Activated CD8-positive, alpha-beta T cell treated with anti-CD3 and anti-CD28 coated beads for 36 hours (primary cell): Measurements from ENCODE around the gene CENPF. TPM values are rescaled to one million over a fixed set of nuclear protein-coding genes. Genes with fewer than 3 reads are reported as not detected.

Source experiments
- ATAC-seq: fragments of 200-7000 bp; cut with Tn5 transposase; one replicate; pipeline ENCODE4 v1.10.0; 2021; ENCODE audit warnings: mild to moderate bottlenecking, moderate library complexity
- CTCF ChIA-PET: fragments of 350-600 bp; sonication (Branson Sonifier 250); formaldehyde crosslinking; loops from one replicate; lab custom pipeline; 2021; ENCODE audit warnings: antibody characterized with exemption; lab: Charles Lee
- POLR2A ChIA-PET: fragments of 350-600 bp; sonication (Branson Sonifier 250); formaldehyde crosslinking; loops from one replicate; lab custom pipeline; 2021; ENCODE audit warnings: antibody characterized with exemption; lab: Charles Lee
- DNase-seq: peaks from one replicate; pipeline ENCODE4 v3.0.0-alpha.2; 2020
- H3K27ac Mint-ChIP-seq: one replicate; pipeline ENCODE4 v1.8.0; 2021; ENCODE audit warnings: mild to moderate bottlenecking, mixed read lengths
- H3K27me3 Mint-ChIP-seq: one replicate; pipeline ENCODE4 v1.8.0; 2021; ENCODE audit warnings: mixed read lengths
- H3K36me3 Mint-ChIP-seq: one replicate; pipeline ENCODE4 v1.8.0; 2021; ENCODE audit warnings: low read depth, mixed read lengths
- H3K4me1 Mint-ChIP-seq: one replicate; pipeline ENCODE4 v1.8.0; 2021; ENCODE audit warnings: low read depth, mixed read lengths
- H3K4me3 Mint-ChIP-seq: one replicate; pipeline ENCODE4 v1.8.0; 2021; ENCODE audit warnings: mild to moderate bottlenecking, moderate library complexity, mixed read lengths
- H3K9me3 Mint-ChIP-seq: one replicate; pipeline ENCODE4 v1.8.0; 2021; ENCODE audit warnings: mixed read lengths
- intact Hi-C: fragments of 100-400 bp; cut with micrococcal nuclease; formaldehyde crosslinking; loops from one replicate; pipeline ENCODE4 v1.10.0; 2022
- total RNA-seq, 2 experiments: library from RNA; stranded (reverse); gene quantifications; one replicate each; pipeline ENCODE4 v1.2.3, GENCODE V29; 2021
- TF ChIP-seq, protein P1 (sequence below): fragments of 200-600 bp; IDR thresholded peaks from one replicate; pipeline ENCODE4 v1.8.0; 2022; ENCODE audit warnings: antibody characterized with exemption, mild to moderate bottlenecking

Gene CENPF
- total RNA-seq, 2 experiments from 2014 or later: 65.4 to 70.6 TPM

DNA sequence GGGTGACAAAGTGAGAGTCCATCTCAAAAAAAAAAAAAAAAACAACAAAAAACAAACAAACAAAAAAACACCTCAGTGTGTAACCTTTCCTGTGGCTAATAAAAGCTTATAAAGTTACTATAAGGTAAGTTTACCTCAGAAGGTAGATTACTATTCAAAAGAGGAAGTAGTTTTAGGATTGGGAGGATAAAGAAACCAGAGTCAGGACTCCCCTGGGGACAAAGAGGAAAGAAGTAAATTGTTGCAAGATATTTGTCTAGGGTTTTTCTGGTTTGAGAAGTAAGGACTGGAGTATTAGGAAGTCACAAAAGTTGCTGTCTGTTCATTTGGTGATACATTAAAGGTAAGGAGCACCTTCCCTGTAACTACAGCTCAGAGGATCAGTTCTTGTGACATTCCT, 23.8 kb upstream of the CENPF start:
- peaks cover 16% of the 10 kb centered on the region for H3K9me3 Mint-ChIP-seq
- no peak overlapping the region for H3K4me3 Mint-ChIP-seq
- no peak for DNase-seq
- ChIA-PET POLR2A (no interaction called here), CTCF (interaction anchor here (12.1 kb wide), 1 partner anchor 248 kb away, joined by 119 read pairs; no protein-coding TSS in a partner anchor)
- no peak for ATAC-seq
- peaks cover 6% of the 10 kb centered on the region for H3K27me3 Mint-ChIP-seq
- TF ChIP-seq, protein P1, sequence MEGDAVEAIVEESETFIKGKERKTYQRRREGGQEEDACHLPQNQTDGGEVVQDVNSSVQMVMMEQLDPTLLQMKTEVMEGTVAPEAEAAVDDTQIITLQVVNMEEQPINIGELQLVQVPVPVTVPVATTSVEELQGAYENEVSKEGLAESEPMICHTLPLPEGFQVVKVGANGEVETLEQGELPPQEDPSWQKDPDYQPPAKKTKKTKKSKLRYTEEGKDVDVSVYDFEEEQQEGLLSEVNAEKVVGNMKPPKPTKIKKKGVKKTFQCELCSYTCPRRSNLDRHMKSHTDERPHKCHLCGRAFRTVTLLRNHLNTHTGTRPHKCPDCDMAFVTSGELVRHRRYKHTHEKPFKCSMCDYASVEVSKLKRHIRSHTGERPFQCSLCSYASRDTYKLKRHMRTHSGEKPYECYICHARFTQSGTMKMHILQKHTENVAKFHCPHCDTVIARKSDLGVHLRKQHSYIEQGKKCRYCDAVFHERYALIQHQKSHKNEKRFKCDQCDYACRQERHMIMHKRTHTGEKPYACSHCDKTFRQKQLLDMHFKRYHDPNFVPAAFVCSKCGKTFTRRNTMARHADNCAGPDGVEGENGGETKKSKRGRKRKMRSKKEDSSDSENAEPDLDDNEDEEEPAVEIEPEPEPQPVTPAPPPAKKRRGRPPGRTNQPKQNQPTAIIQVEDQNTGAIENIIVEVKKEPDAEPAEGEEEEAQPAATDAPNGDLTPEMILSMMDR: no peak
- intact Hi-C loops: loop anchor here (10.0 kb wide), 1 partner anchor 64 kb away; no protein-coding TSS in a partner anchor
- peaks cover 9% of the 10 kb centered on the region for H3K36me3 Mint-ChIP-seq
- H3K27ac Mint-ChIP-seq: no peak overlapping the region
- H3K4me1 Mint-ChIP-seq: no peaks in the 10 kb centered on the region

DNA sequence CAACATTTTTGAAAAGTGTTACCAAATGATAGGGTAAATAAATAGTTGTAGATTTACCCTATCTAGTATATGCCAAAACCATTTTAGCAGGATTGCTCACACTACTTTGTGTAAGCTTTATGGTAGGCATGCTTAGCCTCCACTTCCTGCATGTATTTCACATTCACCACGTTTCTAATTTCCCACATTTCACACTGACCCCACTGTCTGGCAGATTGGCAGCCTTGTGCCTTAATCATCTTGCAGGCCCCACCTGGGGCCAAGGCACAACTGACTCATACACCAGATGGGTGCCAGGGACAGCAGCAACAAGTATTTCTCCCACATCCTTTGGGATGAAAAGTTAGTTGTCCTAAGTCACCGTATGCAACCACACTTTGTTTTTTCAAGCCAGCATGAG, 21.2 kb upstream of the CENPF start:
- no peak overlapping the region for H3K4me3 Mint-ChIP-seq
- TF ChIP-seq, protein P1: no peak
- H3K36me3 Mint-ChIP-seq: no peaks in the 10 kb centered on the region
- CTCF ChIA-PET: interaction anchor here (0.9 to 12.1 kb wide), 5 partner anchors 28 to 320 kb away, joined by 3 to 119 read pairs (median 6); no protein-coding TSS in a partner anchor
- H3K9me3 Mint-ChIP-seq: peaks cover 2% of the 10 kb centered on the region
- no peak overlapping the region for H3K27ac Mint-ChIP-seq
- POLR2A ChIA-PET: no interaction called here
- DNase-seq: peak; percentile 9
- H3K4me1 Mint-ChIP-seq: no peaks in the 10 kb centered on the region
- no peak for ATAC-seq
- peaks cover 6% of the 10 kb centered on the region for H3K27me3 Mint-ChIP-seq
- intact Hi-C loops: loop anchor here (10.0 kb wide), 1 partner anchor 307 kb away; no protein-coding TSS in a partner anchor

DNA sequence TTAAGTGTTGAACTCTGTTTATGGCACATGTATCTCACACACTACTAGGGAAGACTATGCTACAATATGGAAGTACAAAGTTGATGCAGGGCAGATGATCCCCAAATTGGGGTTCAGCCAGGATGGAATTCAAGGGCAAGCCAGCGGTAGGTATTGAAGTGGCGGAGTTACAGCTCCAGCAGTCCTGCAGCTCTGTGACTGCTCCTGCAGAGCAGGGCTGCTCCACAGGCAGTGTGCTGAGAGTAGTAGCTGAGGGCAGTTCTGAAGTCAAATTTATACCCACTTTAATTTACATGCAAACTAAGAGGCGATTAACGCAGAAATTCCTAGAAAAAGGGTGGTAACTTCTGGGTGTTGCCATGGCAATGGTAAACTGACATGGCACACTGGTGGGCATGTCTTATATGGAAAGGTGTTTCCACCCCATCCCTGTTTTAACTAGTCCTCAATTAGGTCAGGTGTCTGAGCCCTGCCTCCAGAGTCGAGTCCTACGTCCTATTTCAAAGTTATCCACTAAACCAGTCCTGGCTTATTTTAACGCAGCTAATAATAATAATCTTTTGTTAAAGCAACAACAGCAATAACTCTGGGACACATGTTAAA, 20.6 kb upstream of the CENPF start:
- Mint-ChIP-seq H3K36me3 (no peaks in the 10 kb centered on the region), H3K27ac (no peak overlapping the region), H3K9me3 (no peaks in the 10 kb centered on the region), H3K4me1 (no peaks in the 10 kb centered on the region), H3K27me3 (peaks cover 6% of the 10 kb centered on the region), H3K4me3 (no peak overlapping the region)
- intact Hi-C loops: loop anchor here (10.0 kb wide), 1 partner anchor 308 kb away; no protein-coding TSS in a partner anchor
- POLR2A ChIA-PET: no interaction called here
- TF ChIP-seq, protein P1: no peak
- CTCF ChIA-PET: interaction anchor here (1.9 to 12.1 kb wide), 4 partner anchors 8 to 321 kb away, joined by 4 to 119 read pairs (median 20); no protein-coding TSS in a partner anchor
- DNase-seq (no peak), ATAC-seq (no peak)

DNA sequence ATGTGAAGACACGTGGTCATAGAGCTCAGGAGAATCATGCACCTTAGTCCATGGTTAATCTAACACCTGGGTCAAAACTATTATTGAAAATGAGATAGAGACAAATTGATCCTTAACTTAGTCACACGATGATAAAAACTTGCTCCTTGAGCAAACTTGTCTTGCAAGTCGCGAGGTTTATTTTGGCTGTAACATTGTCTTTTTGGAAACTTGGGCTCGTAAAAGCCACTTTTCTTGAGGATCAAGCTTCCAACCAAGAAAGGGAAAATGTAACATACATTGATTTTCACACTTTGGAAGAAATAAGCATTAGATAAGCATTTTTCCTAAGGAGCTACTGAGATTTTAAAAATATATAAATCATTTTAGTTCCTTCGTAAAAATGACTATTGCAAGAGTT, 19.9 kb upstream of the CENPF start:
- no peak overlapping the region for H3K27ac Mint-ChIP-seq
- intact Hi-C loops: loop anchor here (10.0 kb wide), 1 partner anchor 308 kb away; no protein-coding TSS in a partner anchor
- POLR2A ChIA-PET: no interaction called here
- H3K27me3 Mint-ChIP-seq: peaks cover 6% of the 10 kb centered on the region
- no peak overlapping the region for H3K4me3 Mint-ChIP-seq
- no peaks in the 10 kb centered on the region for H3K36me3 Mint-ChIP-seq
- H3K9me3 Mint-ChIP-seq: no peaks in the 10 kb centered on the region
- DNase-seq (no peak), ATAC-seq (no peak)
- CTCF ChIA-PET: interaction anchor here (1.9 to 12.1 kb wide), 4 partner anchors 8 to 322 kb away, joined by 4 to 119 read pairs (median 20); no protein-coding TSS in a partner anchor
- H3K4me1 Mint-ChIP-seq: no peaks in the 10 kb centered on the region
- TF ChIP-seq, protein P1: no peak
